ENCODE data around the gene OXER1.

GRCh38 chr2:42756150-42756775, 7.7 kb downstream of the OXER1 start:
- no peak for TF ChIP-seq SIN3A (IDR thresholded peaks at IDR 0.05; ENCODE audit: borderline replicate concordance, low read depth, low read length)
- no peak for TF ChIP-seq ZNF546 (CRISPR knock-in tag; conservative IDR thresholded peaks at IDR 0.05)
- TF ChIP-seq, protein P1, sequence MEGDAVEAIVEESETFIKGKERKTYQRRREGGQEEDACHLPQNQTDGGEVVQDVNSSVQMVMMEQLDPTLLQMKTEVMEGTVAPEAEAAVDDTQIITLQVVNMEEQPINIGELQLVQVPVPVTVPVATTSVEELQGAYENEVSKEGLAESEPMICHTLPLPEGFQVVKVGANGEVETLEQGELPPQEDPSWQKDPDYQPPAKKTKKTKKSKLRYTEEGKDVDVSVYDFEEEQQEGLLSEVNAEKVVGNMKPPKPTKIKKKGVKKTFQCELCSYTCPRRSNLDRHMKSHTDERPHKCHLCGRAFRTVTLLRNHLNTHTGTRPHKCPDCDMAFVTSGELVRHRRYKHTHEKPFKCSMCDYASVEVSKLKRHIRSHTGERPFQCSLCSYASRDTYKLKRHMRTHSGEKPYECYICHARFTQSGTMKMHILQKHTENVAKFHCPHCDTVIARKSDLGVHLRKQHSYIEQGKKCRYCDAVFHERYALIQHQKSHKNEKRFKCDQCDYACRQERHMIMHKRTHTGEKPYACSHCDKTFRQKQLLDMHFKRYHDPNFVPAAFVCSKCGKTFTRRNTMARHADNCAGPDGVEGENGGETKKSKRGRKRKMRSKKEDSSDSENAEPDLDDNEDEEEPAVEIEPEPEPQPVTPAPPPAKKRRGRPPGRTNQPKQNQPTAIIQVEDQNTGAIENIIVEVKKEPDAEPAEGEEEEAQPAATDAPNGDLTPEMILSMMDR (CRISPR knock-in tag; IDR thresholded peaks at IDR 0.05): no peak
- no peak for TF ChIP-seq SALL2 (CRISPR knock-in tag; IDR thresholded peaks at IDR 0.05)
- TF ChIP-seq, protein P2, sequence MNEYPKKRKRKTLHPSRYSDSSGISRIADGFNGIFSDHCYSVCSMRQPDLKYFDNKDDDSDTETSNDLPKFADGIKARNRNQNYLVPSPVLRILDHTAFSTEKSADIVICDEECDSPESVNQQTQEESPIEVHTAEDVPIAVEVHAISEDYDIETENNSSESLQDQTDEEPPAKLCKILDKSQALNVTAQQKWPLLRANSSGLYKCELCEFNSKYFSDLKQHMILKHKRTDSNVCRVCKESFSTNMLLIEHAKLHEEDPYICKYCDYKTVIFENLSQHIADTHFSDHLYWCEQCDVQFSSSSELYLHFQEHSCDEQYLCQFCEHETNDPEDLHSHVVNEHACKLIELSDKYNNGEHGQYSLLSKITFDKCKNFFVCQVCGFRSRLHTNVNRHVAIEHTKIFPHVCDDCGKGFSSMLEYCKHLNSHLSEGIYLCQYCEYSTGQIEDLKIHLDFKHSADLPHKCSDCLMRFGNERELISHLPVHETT (CRISPR knock-in tag; conservative IDR thresholded peaks at IDR 0.05): no peak
- no peak for TF ChIP-seq ZFP36L1 (CRISPR knock-in tag; IDR thresholded peaks at IDR 0.05)
- no peak for TF ChIP-seq RXRA (CRISPR knock-in tag; IDR thresholded peaks at IDR 0.05)
- no peak for TF ChIP-seq KDM1A (CRISPR knock-in tag; IDR thresholded peaks at IDR 0.05)
- TF ChIP-seq HNF4A (CRISPR knock-in tag; IDR thresholded peaks at IDR 0.05): no peak
- no peak for TF ChIP-seq NFKBIZ (CRISPR knock-in tag; IDR thresholded peaks at IDR 0.05)
